Measurements from ENCODE around the gene UROC1.

GRCh38 chr3:126553284-126554084 is 35.9 kb upstream of the UROC1 start:
- TF ChIP-seq CTCF (IDR thresholded peaks at IDR 0.05 in 2 of 3, conservative IDR thresholded peaks at IDR 0.05 in 1 of 3; ENCODE audit: borderline replicate concordance in 1 of 3, insufficient read depth in 1 of 3, low read depth in 2 of 3, low read length in 2 of 3) (no peak), POLR2AphosphoS5 (IDR thresholded peaks at IDR 0.05; ENCODE audit: low read depth, low read length) (no peak), SIN3A (IDR thresholded peaks at IDR 0.05; ENCODE audit: low read depth) (no peak), ZFX (IDR thresholded peaks at IDR 0.05) (no peak), EGR1 (IDR thresholded peaks at IDR 0.05; ENCODE audit: low read depth) (no peak), POLR2A (IDR thresholded peaks at IDR 0.05; ENCODE audit: borderline replicate concordance, extremely low read depth, insufficient read depth, insufficient read length) (no peak)

Data from HCT116 (cell line).